ENCODE results near the gene KIF7. TPM values are rescaled to one million over a fixed set of nuclear protein-coding genes. Genes with fewer than 3 reads are reported as not detected.

The KIF7 gene
- total and polyA plus RNA-seq, 2 experiments from 2014 or later, result 4.6 to 20.1 TPM

GRCh38 chr15:89611317-89611716, 44.0 kb downstream of the KIF7 start (continued):
- TF ChIP-seq CTCF (conservative IDR thresholded peaks at IDR 0.05; ENCODE audit: low read depth in 2 of 2) (no peak), REST (IDR thresholded peaks at IDR 0.05; ENCODE audit: unreplicated experiment) (no peak)

GRCh38 chr15:89599021-89599420, 56.2 kb downstream of the KIF7 start:
- peaks cover 25% of the 10 kb centered on the region for H4K20me1 ChIP-seq (replicated peaks; ENCODE audit: insufficient read depth)
- no peak overlapping the region for H2AFZ ChIP-seq
- peaks cover 80% of the 10 kb centered on the region for H3K36me3 ChIP-seq (ENCODE audit: insufficient read depth)
- TF ChIP-seq NANOG (IDR thresholded peaks at IDR 0.05; ENCODE audit: borderline replicate concordance) (no peak), POLR2AphosphoS5 (IDR thresholded peaks at IDR 0.05; ENCODE audit: low read depth) (no peak), ZNF114 (CRISPR knock-in tag; IDR thresholded peaks at IDR 0.05) (no peak), EZH2phosphoT487 (IDR thresholded peaks at IDR 0.05; ENCODE audit: unreplicated experiment) (no peak), CREB1 (CRISPR knock-in tag; IDR thresholded peaks at IDR 0.05; ENCODE audit: low read depth) (no peak), CTCF (conservative IDR thresholded peaks at IDR 0.05; ENCODE audit: low read depth in 2 of 2) (no peak)
- H3K36me3 Mint-ChIP-seq (ENCODE audit: low read depth), result peaks cover 86% of the 10 kb centered on the region
- H3K27ac Mint-ChIP-seq, result no peak overlapping the region
- DNase-seq (ENCODE audit: low spot score), result no peak
- H3K9me3 Mint-ChIP-seq, result no peaks in the 10 kb centered on the region
- H3F3A ChIP-seq (replicated peaks; ENCODE audit: low read depth), result no peaks in the 10 kb centered on the region
- no peak overlapping the region for H3K4me2 ChIP-seq
- no peak overlapping the region for H3K4me3 ChIP-seq
- H3K27me3 Mint-ChIP-seq (ENCODE audit: insufficient read depth, low read depth, poor library complexity), result no peaks in the 10 kb centered on the region
- H3K4me1 ChIP-seq (ENCODE audit: insufficient read depth), result no peaks in the 10 kb centered on the region
- ATAC-seq, result no peak
- H3K27me3 ChIP-seq (ENCODE audit: insufficient read depth), result no peaks in the 10 kb centered on the region
- peaks cover 2% of the 10 kb centered on the region; the same call in 1 of the 3 replicates for H3K4me1 Mint-ChIP-seq
- H3K9me2 ChIP-seq (ENCODE audit: insufficient read depth), result no peaks in the 10 kb centered on the region
- H3K79me2 ChIP-seq (replicated peaks; ENCODE audit: insufficient read depth), result peaks cover 37% of the 10 kb centered on the region; the same call in 1 of the 2 replicates
- H3K4me3 Mint-ChIP-seq, result no peak overlapping the region
- no peak overlapping the region for H3K27ac ChIP-seq (ENCODE audit: low read depth)

Measured in GM23338 (cell line).